HUDEP-2 (cell line): Measurements from ENCODE around the gene ATXN3.
A peak's percentile ranks its signal among the peaks of the same experiment; 100 is the strongest.

Source experiments
- DNase-seq, 76 experiments: peaks; one replicate each; lab custom pipeline; 2025; ENCODE audit not compliant: unreplicated experiment in 76 of 76; lab: John Stamatoyannopoulos, UW

Gene ATXN3

GRCh38 chr14:92106143-92106926 lies at the start of gene ATXN3:
Gene ATXN3 (minus strand): TSS chr14:92106582. CDS start chr14:92106552, 30 bp downstream.
- DNase-seq = peak in 75 of 76 experiments; percentile 54 to 96 (median 91)

- no peak for DNase-seq
Measured at GRCh38 chr14:92154283-92154942, 48.0 kb upstream of the ATXN3 start.

- DNase-seq = no peak
Measured at GRCh38 chr14:92153581-92153980, 47.2 kb upstream of the ATXN3 start.

- DNase-seq = peak in 6 of 76 experiments; percentile 3 to 43 (median 18)
Measured at GRCh38 chr14:92144708-92145107, 38.3 kb upstream of the ATXN3 start.

- peak in 2 of 76 experiments; percentile 15 to 23 for DNase-seq
Measured at GRCh38 chr14:92143962-92144361, 37.6 kb upstream of the ATXN3 start.

GRCh38 chr14:92143309-92143708 lies 36.9 kb upstream of the ATXN3 start:
- no peak for DNase-seq

- DNase-seq = peak in 5 of 76 experiments; percentile 5 to 27 (median 6)
Measured at GRCh38 chr14:92135269-92135668, 28.9 kb upstream of the ATXN3 start.

GRCh38 chr14:92134456-92134855 lies 28.1 kb upstream of the ATXN3 start:
- no peak for DNase-seq

- DNase-seq = peak in 2 of 76 experiments; percentile 3 to 4
Measured at GRCh38 chr14:92122761-92123160, 16.4 kb upstream of the ATXN3 start.

GRCh38 chr14:92122351-92122677 lies 15.9 kb upstream of the ATXN3 start:
- peak in 13 of 76 experiments; percentile 9 to 54 (median 41) for DNase-seq

- DNase-seq = peak in 73 of 76 experiments; percentile 5 to 94 (median 70)
Measured at GRCh38 chr14:92121670-92122350, 15.4 kb upstream of the ATXN3 start, which contains the start of the genes CPSF2 and NDUFB1. Gene CPSF2 (plus strand): TSS chr14:92121969. CDS start chr14:92130985, 9,016 bp downstream. Gene NDUFB1 (minus strand): TSS chr14:92121706. CDS start chr14:92117637, 4,069 bp downstream.

- peak in 4 of 76 experiments; percentile 36 to 75 (median 38) for DNase-seq
Measured at GRCh38 chr14:92121207-92121669, 14.9 kb upstream of the ATXN3 start.

GRCh38 chr14:92109490-92109889 lies 3.1 kb upstream of the ATXN3 start:
- no peak for DNase-seq

- DNase-seq = no peak
Measured at GRCh38 chr14:92108345-92109254, 2.2 kb upstream of the ATXN3 start.

GRCh38 chr14:92105893-92106142 lies 564 bp downstream of the ATXN3 start:
- DNase-seq = peak in 4 of 76 experiments; percentile 28 to 45 (median 36)

GRCh38 chr14:92105073-92105892 lies 1.1 kb downstream of the ATXN3 start:
- DNase-seq = peak in 2 of 76 experiments; percentile 2 to 17

- no peak for DNase-seq
Measured at GRCh38 chr14:92103363-92103989, 2.9 kb downstream of the ATXN3 start.

GRCh38 chr14:92099802-92100201 lies 6.6 kb downstream of the ATXN3 start:
- DNase-seq = no peak

- DNase-seq = peak in 1 of 76 experiments; percentile 0
Measured at GRCh38 chr14:92093320-92093719, 13.1 kb downstream of the ATXN3 start.
